Superior temporal gyrus (tissue), 1 donor: Measurements from ENCODE around the gene NAA10.

Source experiments
- DNase-seq: peaks from one replicate; pipeline ENCODE4 v3.0.0-alpha.2; 2016; ENCODE audit errors: extremely low spot score

The NAA10 gene

DNA sequence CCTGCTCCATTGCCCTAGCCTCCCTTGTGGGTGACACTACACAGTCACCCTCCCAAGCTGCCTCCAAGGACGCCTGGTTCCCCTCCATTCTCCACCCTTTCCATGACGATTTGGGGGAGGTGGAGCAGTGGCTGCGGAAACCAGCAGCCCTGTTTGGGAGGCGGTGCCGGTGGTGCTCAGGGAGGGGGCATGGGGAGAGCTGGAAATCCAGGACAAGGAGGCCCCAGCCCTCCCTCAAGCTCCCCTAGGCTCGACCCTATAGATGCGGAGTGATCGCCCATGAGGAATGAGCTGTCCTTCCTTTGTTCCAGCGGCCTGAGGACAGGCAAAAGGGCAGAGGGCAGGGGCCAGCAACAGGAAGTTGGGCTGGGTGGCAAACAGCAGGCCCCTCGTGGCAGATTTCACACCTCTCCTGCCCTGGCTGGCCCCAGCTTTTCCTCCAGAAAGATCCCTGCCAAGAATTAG lies 13.2 kb upstream of the NAA10 start:
- no peak for DNase-seq

DNA sequence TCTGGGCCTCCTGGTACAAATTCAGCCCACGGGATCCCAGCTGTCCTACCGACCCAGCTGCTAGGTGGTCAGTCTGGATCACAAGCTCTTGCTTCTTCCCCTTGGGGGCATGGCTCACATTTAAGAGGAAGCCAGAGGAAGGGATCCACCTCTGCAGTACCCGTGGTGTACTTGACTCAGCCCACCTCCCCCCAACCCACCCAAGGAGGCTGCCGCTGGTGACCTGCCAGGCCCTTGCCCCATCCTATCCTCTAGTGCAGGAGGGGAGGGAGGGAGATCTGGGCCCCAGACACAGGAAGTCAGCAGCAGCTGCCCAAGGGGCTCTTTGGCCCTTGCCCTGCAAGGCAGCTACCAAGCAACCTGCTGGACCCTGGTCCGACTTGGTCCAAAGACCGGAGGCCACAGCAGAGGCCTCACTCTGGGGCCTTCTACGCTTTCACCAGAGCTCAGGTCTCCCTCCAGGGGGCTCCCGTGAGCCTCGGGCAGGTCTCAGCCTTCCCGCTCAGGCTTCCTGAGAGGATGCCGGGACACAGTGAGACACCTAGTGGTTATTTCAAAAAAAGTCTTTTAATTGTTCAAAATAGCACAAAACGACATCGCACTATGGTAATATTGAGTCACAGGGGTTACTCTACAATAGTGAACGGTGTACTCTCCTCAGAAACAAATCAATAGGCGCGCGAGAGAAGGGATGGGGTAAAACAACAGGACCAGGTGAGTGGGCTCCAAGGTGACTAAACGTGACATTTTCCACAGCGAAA lies 12.4 kb upstream of the NAA10 start:
- DNase-seq = peak; percentile 68

GRCh38 chrX:153945956-153946943 lies 11.4 kb upstream of the NAA10 start:
- DNase-seq = no peak

- no peak for DNase-seq
Measured at GRCh38 chrX:153944800-153945150, 9.9 kb upstream of the NAA10 start.

DNA sequence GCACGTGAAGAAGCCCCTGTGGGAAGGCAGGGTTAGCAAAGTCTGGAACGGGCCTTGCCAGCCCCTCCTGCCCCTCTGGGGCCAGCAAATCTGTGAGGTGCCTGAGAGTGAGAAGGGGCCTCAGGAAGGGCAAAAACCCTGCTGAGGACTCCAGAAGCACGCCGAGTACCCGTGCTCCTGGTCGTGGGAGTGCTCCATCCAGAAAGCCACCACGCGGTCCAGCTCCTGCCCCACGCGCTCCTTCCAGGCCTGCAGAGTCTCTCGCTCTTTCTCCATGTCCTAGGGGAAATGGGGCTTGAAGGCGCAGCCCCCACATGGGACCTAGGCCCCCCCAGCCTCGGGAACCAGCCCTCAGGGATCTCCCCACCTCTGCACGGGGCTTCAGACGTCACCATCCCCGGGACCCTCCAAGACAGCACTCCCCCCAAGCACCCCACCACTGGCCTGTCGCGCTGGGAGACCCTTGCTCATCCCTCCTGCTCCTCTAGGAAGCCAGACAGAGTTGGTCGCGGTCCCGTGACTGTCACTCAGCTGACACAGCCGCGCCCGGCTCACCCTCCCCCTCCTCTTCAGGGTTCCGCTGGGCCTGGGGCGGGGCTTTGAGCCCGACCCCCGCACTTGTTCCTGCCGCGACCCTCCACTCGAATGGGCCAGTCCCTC lies 9.4 kb upstream of the NAA10 start, which contains the start of gene RENBP:
RENBP (minus strand) TSS at position 504 of the 660 bp plus-strand sequence; CDS start at position 471, 33 bp downstream.
- no peak for DNase-seq

GRCh38 chrX:153941336-153942252 lies 6.8 kb upstream of the NAA10 start:
- no peak for DNase-seq

GRCh38 chrX:153939573-153939972 lies 4.7 kb upstream of the NAA10 start:
- no peak for DNase-seq

DNA sequence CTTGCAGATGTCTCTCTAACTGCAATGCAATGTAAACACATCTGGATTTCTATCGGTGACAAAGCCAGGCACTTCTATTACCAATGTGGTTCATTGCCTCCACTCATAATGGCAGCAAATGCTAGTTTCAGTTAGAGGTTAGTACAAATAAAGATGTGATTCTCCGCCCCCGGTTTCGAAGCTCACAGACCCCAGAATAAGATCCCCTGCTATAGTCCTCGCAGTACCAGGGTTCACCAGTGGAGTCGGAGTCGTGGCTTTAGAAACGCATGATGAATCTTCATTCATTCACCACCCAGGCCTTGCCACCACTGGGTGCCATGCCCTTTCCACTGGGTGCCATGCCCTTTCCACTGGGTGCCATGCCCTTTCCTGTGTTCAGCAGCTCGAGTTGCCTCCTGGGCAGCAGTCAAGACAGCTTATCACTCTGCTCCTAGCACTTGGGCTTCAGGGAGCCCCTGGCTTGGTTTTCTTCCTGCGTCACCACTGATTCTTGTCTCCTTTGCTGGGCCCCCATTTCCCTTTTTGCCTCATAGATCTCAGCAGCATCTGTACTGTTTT lies 3.5 kb upstream of the NAA10 start:
- DNase-seq = no peak

DNA sequence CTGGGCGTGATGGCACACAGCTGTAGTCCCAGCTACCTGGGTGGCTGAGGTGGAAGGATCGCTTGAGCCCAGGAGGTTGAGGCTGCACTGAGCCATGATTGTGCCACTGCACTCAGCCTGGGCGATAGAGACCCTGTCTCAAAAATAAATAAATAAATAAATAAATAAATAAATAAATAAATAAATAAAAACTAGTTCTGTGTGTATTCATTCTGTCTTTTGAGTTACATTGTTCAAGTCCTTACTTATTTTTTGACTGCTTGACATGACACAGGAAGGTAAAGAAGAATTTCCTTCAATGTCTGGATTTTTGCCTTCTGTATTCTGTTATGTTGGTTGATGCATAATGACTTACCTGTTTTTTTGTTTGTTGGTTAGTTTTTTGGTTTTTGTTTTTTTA lies 2.2 kb upstream of the NAA10 start:
- no peak for DNase-seq

GRCh38 chrX:153935326-153935851 lies 552 bp upstream of the NAA10 start:
- no peak for DNase-seq

DNA sequence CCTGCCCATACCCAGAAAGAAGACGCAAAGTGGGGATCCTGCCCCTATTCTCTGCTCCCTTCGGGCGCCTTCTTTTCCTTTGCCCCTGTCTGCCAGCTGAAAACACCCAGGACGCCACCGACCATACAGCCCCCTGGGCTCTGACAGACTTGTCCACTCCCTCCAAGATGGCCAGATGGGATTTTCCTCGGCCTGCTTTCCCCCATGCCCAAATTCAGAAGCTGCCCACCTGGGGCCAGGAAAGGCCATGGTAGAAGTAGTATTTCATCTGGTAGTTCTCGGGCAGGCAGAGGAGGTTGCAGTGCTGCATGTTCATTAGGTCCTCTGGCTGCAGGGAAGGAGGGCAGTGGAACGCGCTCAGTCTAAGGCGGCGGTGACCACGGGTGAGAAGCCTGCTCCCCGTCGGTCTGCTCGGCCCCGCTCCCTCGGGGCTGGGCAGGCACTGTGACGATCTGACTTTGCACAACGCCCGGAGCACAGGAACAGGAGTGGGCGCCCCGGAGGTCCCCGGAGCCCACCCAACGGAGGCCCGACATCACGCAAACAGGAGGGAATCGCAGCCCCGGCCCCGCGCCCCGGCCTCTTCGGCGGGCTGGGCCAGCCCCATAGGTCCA lies 582 bp downstream of the NAA10 start:
- DNase-seq = no peak

DNA sequence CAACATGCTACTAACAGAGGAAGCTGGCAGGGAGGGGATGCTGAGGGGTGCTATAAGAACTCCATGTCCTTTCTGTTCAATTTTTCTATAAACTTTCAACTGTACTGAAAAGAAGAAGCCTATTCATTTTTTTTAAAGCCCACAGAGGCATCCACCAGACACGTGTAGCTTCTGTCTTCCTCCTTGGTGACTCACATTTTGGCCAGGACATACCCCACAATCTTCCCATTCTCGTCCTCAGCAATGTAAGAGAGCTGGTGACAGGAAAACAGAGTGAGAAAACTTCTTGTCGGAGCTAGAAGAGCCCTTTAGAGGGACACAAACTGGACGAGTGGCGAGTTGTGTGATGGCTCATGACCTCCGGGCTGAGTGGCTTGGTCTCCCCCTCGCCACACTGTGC lies 1.1 kb downstream of the NAA10 start:
- no peak for DNase-seq

- DNase-seq = no peak
Measured at GRCh38 chrX:153932220-153932915, 2.5 kb downstream of the NAA10 start.

DNA sequence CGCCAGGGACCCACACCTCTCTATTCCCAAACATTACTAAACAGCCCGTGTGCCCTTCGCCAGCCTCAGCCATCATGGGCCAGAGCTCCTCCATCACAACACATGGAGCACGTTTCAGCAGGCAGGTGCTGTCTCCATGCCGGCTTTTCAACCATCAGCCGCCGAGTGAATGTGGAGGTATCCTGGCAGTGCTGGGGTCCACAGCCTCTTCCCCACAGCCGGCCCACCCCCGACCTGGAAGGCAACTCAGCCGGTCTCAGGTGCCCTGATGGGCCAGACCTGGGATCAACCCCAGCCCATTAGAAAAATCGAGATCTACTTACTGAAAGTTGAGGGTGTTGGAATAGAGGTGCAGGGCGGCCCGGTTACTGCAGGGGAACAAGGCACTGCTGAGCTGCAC lies 3.1 kb downstream of the NAA10 start:
- no peak for DNase-seq

DNA sequence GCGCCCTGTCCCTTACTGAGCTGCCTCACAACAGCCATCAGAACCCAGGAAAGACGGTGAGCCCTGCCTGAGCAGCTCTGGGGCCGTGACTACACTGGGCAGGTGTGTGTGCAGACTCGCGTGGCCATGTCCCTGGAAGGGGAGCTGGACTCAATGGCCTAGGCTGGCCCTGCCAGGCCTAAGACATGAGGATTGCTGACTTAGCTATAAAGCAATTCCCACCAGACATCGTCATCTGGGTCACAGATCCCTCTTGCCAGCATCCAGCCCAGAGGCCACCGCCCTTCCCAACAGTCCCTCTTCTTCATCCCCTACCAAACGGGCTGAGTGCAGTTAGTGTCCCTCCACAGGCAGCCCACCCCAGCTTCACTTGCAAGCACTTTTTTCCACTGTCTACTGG lies 3.7 kb downstream of the NAA10 start:
- no peak for DNase-seq

GRCh38 chrX:153930011-153930910 lies 4.6 kb downstream of the NAA10 start:
- DNase-seq = no peak

GRCh38 chrX:153929576-153929975 lies 5.3 kb downstream of the NAA10 start:
- DNase-seq = no peak

- no peak for DNase-seq
Measured at GRCh38 chrX:153928846-153929245, 6.0 kb downstream of the NAA10 start.
